ENCODE measurements around the gene F7.

GRCh38 chr13:113158946-113159345 is 53.4 kb downstream of the F7 start:
- no peak for TF ChIP-seq STAT5B (CRISPR knock-in tag; IDR thresholded peaks at IDR 0.05)
- TF ChIP-seq GABPA (tag; conservative IDR thresholded peaks at IDR 0.05; ENCODE audit: low read depth), result no peak
- TF ChIP-seq NFIC (IDR thresholded peaks at IDR 0.05), result no peak
- no peak for TF ChIP-seq ZNF57 (CRISPR knock-in tag; IDR thresholded peaks at IDR 0.05)
- TF ChIP-seq FOXA1 (IDR thresholded peaks at IDR 0.05; ENCODE audit: borderline replicate concordance), result no peak
